Measurements from ENCODE around the gene HAO2.
"Not testable (repeated sequence)": the region's sequence is repeated elsewhere in the genome, so short reads cannot be mapped to it uniquely, and the experiment has no call there.

HAO2 gene

GRCh38 chr1:119333897-119334250 lies 34.7 kb upstream of the HAO2 start:
- H3K36me3 Mint-ChIP-seq, H3K4me3 Mint-ChIP-seq, H3K27ac Mint-ChIP-seq, H3K9me3 Mint-ChIP-seq, H3K4me1 Mint-ChIP-seq, ATAC-seq: not testable (repeated sequence)
- H3K27me3 Mint-ChIP-seq = peaks cover 16% of the 10 kb centered on the region

DNA sequence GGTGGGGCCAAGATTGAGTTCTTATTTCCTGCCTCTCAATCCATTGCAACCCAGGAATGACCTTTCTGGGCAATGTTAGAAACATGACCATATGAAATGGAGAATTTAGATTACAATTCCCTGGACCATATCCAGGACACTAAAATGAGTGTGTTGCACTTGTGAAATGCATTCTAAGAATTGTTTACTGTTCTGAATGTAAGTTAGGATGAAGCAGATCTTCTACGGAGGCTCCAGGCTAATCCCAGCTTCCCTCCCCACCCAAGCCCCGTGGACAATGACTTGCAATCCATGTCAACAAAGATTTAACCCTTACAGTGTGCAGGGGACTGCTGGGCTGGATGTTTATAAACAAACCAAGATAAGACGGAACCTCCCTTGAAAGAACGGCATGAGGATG lies 31.7 kb upstream of the HAO2 start:
- H3K36me3 Mint-ChIP-seq = no peaks in the 10 kb centered on the region
- H3K4me1 Mint-ChIP-seq = no peaks in the 10 kb centered on the region
- H3K27ac Mint-ChIP-seq = no peak overlapping the region
- H3K27me3 Mint-ChIP-seq = peaks cover 20% of the 10 kb centered on the region
- H3K9me3 Mint-ChIP-seq = no peaks in the 10 kb centered on the region
- no peak overlapping the region for H3K4me3 Mint-ChIP-seq
- no peak for ATAC-seq

- no peaks in the 10 kb centered on the region for H3K36me3 Mint-ChIP-seq
- no peaks in the 10 kb centered on the region for H3K9me3 Mint-ChIP-seq
- no peak for ATAC-seq
- H3K4me3 Mint-ChIP-seq = no peak overlapping the region
- H3K27ac Mint-ChIP-seq = no peak overlapping the region
- peaks cover 13% of the 10 kb centered on the region for H3K27me3 Mint-ChIP-seq
- H3K4me1 Mint-ChIP-seq = no peaks in the 10 kb centered on the region
Observed at GRCh38 chr1:119338004-119338403, 30.6 kb upstream of the HAO2 start.

DNA sequence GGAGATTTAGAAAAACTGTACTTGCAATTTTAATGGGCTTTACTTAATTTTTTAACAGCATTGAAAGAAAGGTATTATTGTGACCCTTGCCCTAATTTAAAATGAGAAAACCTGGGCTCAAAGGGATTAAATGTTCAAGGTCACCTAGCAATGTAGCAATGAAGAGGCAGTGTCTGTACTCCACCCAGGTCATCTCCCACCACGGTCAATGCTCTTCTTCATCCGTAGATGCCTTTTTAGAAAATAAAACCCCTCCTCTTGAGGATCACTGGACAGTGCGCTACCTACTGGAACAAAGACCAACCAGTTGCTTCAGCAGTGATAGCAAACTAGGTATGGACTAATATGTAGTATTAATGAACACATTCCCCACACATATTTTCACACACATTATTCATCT lies 29.8 kb upstream of the HAO2 start:
- Mint-ChIP-seq H3K36me3 (no peaks in the 10 kb centered on the region), H3K9me3 (no peaks in the 10 kb centered on the region), H3K4me1 (no peaks in the 10 kb centered on the region), H3K27ac (no peak overlapping the region), H3K27me3 (peaks cover 13% of the 10 kb centered on the region), H3K4me3 (no peak overlapping the region)
- no peak for ATAC-seq

GRCh38 chr1:119340861-119341261 lies 27.7 kb upstream of the HAO2 start:
- ATAC-seq = no peak
- Mint-ChIP-seq H3K4me1 (no peaks in the 10 kb centered on the region), H3K9me3 (no peaks in the 10 kb centered on the region), H3K27ac (no peak overlapping the region), H3K27me3 (peaks cover 13% of the 10 kb centered on the region), H3K4me3 (no peak overlapping the region), H3K36me3 (no peaks in the 10 kb centered on the region)

GRCh38 chr1:119341372-119341947 lies 27.1 kb upstream of the HAO2 start:
- no peaks in the 10 kb centered on the region for H3K9me3 Mint-ChIP-seq
- no peak overlapping the region for H3K4me3 Mint-ChIP-seq
- peaks cover 13% of the 10 kb centered on the region for H3K27me3 Mint-ChIP-seq
- no peak for ATAC-seq
- no peaks in the 10 kb centered on the region for H3K4me1 Mint-ChIP-seq
- no peak overlapping the region for H3K27ac Mint-ChIP-seq
- no peaks in the 10 kb centered on the region for H3K36me3 Mint-ChIP-seq

DNA sequence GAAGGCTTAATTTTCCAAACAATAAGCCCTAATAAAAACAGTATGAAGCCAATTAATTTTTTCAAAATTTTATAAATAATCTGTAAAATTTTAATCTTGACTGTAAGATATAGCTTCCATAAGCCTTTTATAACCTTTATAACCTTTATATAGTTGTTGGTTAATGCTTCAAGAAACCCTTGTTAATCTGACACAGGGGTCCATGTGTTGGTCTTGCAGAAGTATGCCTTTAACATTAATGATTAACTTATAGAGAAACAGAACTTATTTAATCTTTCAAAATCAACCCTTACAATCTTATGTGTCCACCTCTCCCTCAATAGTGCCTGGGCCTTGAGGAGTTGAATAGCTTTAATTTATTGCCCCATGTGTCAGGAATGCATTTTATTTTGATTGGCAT lies 23.2 kb upstream of the HAO2 start:
- no peak for ATAC-seq
- H3K4me3 Mint-ChIP-seq = no peak overlapping the region
- H3K9me3 Mint-ChIP-seq = peaks cover 5% of the 10 kb centered on the region
- H3K27ac Mint-ChIP-seq = no peak overlapping the region
- peaks cover 9% of the 10 kb centered on the region for H3K4me1 Mint-ChIP-seq
- no peaks in the 10 kb centered on the region for H3K36me3 Mint-ChIP-seq
- peaks cover 15% of the 10 kb centered on the region for H3K27me3 Mint-ChIP-seq

- H3K4me1 Mint-ChIP-seq = peaks cover 9% of the 10 kb centered on the region
- H3K27me3 Mint-ChIP-seq = peaks cover 20% of the 10 kb centered on the region
- peaks cover 5% of the 10 kb centered on the region for H3K9me3 Mint-ChIP-seq
- peak; percentile 93 for ATAC-seq
- H3K27ac Mint-ChIP-seq = peak overlapping the region; percentile 73
- no peaks in the 10 kb centered on the region for H3K36me3 Mint-ChIP-seq
- H3K4me3 Mint-ChIP-seq = peak overlapping the region; percentile 52
Observed at GRCh38 chr1:119347858-119348257, 20.7 kb upstream of the HAO2 start.

GRCh38 chr1:119348941-119349340 lies 19.6 kb upstream of the HAO2 start:
- H3K27ac Mint-ChIP-seq = no peak overlapping the region
- peaks cover 5% of the 10 kb centered on the region for H3K9me3 Mint-ChIP-seq
- no peak for ATAC-seq
- peaks cover 9% of the 10 kb centered on the region for H3K4me1 Mint-ChIP-seq
- no peaks in the 10 kb centered on the region for H3K36me3 Mint-ChIP-seq
- peaks cover 22% of the 10 kb centered on the region for H3K27me3 Mint-ChIP-seq
- no peak overlapping the region for H3K4me3 Mint-ChIP-seq

DNA sequence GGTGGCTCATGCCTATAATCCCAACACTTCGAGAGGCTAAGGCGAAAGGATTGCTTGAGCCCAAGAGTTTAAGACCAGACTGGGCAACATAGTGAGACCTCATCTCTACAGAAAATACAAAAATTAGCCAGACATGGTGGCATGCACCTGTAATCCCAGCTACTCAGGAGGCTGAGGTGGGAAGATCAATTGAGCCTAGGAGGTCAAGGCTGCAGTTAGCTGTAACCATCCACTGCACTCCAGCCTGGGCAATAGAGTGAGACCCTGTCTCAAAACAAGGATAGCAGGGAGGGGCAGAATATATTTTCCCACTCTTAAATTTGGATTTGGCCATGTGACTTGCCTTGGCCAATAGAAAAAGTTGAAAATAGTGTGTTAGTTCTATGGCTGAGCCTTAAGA lies 17.7 kb upstream of the HAO2 start:
- H3K4me3 Mint-ChIP-seq = not testable (repeated sequence)

GRCh38 chr1:119351997-119352396 lies 16.6 kb upstream of the HAO2 start:
- ATAC-seq = no peak
- Mint-ChIP-seq H3K4me1 (peaks cover 9% of the 10 kb centered on the region), H3K9me3 (peaks cover 5% of the 10 kb centered on the region), H3K27me3 (peaks cover 36% of the 10 kb centered on the region), H3K27ac (no peak overlapping the region), H3K36me3 (no peaks in the 10 kb centered on the region), H3K4me3 (no peak overlapping the region)

More for the DNA sequence above, 17.7 kb upstream of the HAO2 start:
- H3K4me1 Mint-ChIP-seq, H3K9me3 Mint-ChIP-seq, H3K27ac Mint-ChIP-seq, ATAC-seq, H3K36me3 Mint-ChIP-seq: not testable (repeated sequence)
- peaks cover 25% of the 10 kb centered on the region for H3K27me3 Mint-ChIP-seq

GRCh38 chr1:119353836-119354235 lies 14.7 kb upstream of the HAO2 start:
- ATAC-seq = no peak
- peaks cover 3% of the 10 kb centered on the region for H3K9me3 Mint-ChIP-seq
- H3K4me3 Mint-ChIP-seq = no peak overlapping the region
- no peaks in the 10 kb centered on the region for H3K4me1 Mint-ChIP-seq
- H3K27me3 Mint-ChIP-seq = peaks cover 42% of the 10 kb centered on the region
- H3K36me3 Mint-ChIP-seq = no peaks in the 10 kb centered on the region
- H3K27ac Mint-ChIP-seq = no peak overlapping the region

DNA sequence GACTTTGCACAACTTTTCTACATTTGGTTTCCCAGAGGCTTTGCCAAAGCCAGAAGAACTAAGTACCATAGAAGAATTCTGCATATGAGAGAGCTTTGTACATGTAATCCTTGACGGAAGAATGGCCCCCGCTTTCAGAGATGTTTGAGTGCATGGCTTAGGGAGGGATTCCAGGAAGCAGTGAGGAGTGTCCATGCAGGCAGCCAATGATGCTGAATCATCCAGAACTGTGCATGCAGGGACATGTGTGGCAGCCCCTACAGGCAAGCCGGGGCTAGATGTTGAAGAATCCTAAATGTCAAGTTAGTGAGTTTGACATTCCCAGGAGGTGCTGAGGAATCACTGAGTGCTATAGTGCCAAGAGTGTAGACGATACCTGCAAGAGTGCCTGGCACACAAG lies 9.9 kb upstream of the HAO2 start:
- no peaks in the 10 kb centered on the region for H3K4me1 Mint-ChIP-seq
- no peak overlapping the region for H3K27ac Mint-ChIP-seq
- peaks cover 40% of the 10 kb centered on the region for H3K27me3 Mint-ChIP-seq
- no peaks in the 10 kb centered on the region for H3K9me3 Mint-ChIP-seq
- H3K4me3 Mint-ChIP-seq = no peak overlapping the region
- H3K36me3 Mint-ChIP-seq = no peaks in the 10 kb centered on the region
- ATAC-seq = no peak

- no peaks in the 10 kb centered on the region for H3K4me1 Mint-ChIP-seq
- no peak overlapping the region for H3K27ac Mint-ChIP-seq
- no peak for ATAC-seq
- H3K4me3 Mint-ChIP-seq = no peak overlapping the region
- H3K9me3 Mint-ChIP-seq = no peaks in the 10 kb centered on the region
- H3K36me3 Mint-ChIP-seq = no peaks in the 10 kb centered on the region
- H3K27me3 Mint-ChIP-seq = peaks cover 46% of the 10 kb centered on the region
Observed at GRCh38 chr1:119359730-119360129, 8.9 kb upstream of the HAO2 start.

GRCh38 chr1:119361205-119361604 lies 7.4 kb upstream of the HAO2 start:
- H3K4me3 Mint-ChIP-seq = no peak overlapping the region
- H3K27ac Mint-ChIP-seq = no peak overlapping the region
- no peaks in the 10 kb centered on the region for H3K9me3 Mint-ChIP-seq
- H3K4me1 Mint-ChIP-seq = no peaks in the 10 kb centered on the region
- ATAC-seq = no peak
- H3K36me3 Mint-ChIP-seq = no peaks in the 10 kb centered on the region
- peaks cover 40% of the 10 kb centered on the region for H3K27me3 Mint-ChIP-seq

DNA sequence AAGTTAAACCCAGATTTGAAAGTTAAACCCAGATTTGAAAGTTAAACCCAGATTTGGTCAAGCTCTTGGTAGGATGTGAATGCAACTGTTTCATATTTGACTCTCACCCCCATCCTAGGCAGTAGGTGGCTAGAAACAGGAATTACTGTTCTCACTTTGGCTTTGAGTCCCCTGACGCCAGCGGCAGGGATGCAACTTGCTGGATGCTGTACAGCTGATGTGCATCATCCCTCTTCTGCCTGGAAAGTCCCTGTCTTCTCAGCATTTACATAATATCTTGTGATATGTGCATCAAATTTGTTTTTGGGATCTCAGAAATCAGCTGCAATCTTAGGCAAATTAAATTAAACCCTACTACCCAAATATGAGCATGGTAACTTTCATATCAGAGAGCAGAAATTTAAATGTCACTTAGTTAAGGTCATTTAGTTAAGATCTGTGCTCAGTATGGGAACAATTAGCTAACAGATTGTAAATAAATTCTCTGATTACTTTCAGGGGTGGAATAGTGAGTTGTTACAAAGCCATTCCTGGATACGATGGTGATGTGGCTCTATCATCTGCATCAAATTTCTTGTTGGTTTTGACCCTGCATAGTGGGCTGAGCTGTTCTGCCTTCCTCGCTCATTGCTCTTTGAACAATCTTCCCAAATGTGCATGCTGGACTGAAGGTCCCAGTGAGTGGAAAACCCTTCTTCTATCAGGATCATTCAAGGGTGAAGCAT lies 6.8 kb upstream of the HAO2 start:
- Mint-ChIP-seq H3K4me3 (no peak overlapping the region), H3K27ac (no peak overlapping the region), H3K27me3 (peaks cover 35% of the 10 kb centered on the region), H3K36me3 (no peaks in the 10 kb centered on the region), H3K9me3 (no peaks in the 10 kb centered on the region), H3K4me1 (no peaks in the 10 kb centered on the region)
- ATAC-seq = no peak
